Keratinocyte (primary cell): ENCODE data around the gene SAFB2.

ENCODE experiments used
- EZH2 ChIP-seq: IDR thresholded peaks from one replicate; pipeline ENCODE4 v1.6.1; 2012; ENCODE audit warnings: inconsistent platforms, mild to moderate bottlenecking, low read length, moderate library complexity
- TF ChIP-seq, protein P1 (sequence below), 3 experiments: IDR thresholded peaks in 1 of 3; conservative IDR thresholded peaks in 1 of 3; optimal IDR thresholded peaks in 1 of 3; 2 replicates in 2 of 3; 3 replicates in 1 of 3; pipeline versions ENCODE3 to v1.5.1; 2011; ENCODE audit warnings: low read length in 3 of 3, mild to moderate bottlenecking in 3 of 3, moderate library complexity in 2 of 3, control low read depth in 1 of 3, inconsistent platforms in 1 of 3; ENCODE audit not compliant: insufficient read depth in 2 of 3; ENCODE audit errors: extremely low read depth in 1 of 3

DNA sequence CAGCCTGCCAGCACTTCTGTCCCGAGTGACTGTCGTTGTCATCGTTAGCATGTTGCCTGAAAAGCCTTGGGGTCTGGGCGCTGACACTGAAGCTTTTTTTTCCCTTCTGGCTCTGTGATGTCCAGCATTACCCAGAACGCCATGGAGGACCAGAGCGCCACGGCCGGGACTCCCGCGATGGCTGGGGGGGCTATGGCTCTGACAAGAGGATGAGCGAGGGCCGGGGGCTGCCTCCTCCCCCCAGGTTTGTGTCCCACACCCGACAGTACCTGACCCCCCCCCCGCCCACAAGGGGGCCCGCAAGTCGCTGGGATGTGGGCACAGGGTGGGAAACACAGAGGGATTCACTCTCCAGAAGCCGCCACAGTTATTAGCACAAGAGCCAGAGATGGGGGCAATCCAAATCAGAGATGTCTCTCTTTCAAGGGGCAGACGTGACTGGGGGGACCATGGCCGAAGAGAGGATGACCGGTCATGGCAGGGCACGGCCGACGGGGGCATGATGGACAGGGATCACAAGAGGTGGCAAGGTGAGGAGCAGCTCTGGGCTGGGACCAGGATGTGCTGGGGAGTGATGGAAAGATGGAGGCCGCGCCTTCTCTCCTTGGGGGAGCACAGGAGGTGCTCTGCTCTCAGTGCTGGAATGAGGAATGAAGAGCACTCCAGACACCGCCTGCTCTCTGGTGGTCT is 44.5 kb upstream of the SAFB2 start:
- TF ChIP-seq, protein P1, sequence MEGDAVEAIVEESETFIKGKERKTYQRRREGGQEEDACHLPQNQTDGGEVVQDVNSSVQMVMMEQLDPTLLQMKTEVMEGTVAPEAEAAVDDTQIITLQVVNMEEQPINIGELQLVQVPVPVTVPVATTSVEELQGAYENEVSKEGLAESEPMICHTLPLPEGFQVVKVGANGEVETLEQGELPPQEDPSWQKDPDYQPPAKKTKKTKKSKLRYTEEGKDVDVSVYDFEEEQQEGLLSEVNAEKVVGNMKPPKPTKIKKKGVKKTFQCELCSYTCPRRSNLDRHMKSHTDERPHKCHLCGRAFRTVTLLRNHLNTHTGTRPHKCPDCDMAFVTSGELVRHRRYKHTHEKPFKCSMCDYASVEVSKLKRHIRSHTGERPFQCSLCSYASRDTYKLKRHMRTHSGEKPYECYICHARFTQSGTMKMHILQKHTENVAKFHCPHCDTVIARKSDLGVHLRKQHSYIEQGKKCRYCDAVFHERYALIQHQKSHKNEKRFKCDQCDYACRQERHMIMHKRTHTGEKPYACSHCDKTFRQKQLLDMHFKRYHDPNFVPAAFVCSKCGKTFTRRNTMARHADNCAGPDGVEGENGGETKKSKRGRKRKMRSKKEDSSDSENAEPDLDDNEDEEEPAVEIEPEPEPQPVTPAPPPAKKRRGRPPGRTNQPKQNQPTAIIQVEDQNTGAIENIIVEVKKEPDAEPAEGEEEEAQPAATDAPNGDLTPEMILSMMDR (optimal IDR thresholded peaks at IDR 0.05 in 1 of 3, IDR thresholded peaks at IDR 0.05 in 1 of 3, conservative IDR thresholded peaks at IDR 0.05 in 1 of 3; ENCODE audit: extremely low read depth in 1 of 3, insufficient read depth in 2 of 3, low read length in 3 of 3) = no peak
- TF ChIP-seq EZH2 = no peak
